PC-9 (cell line): ENCODE data around the gene BHLHA15. TPM values are rescaled to one million over a fixed set of nuclear protein-coding genes. Genes with fewer than 3 reads are reported as not detected.

Source experiments
- BruUV-seq: library from RNA; stranded (reverse); fragments of 400-500 nt; replicated peaks from 2 replicates; lab custom pipeline; 2021; lab: Mats Ljungman, UMichigan
- CTCF ChIA-PET: fragments of 300-600 bp; sonication (Branson Sonifier 250); formaldehyde crosslinking; loops from one replicate; lab custom pipeline; 2022; ENCODE audit warnings: antibody characterized with exemption; lab: Charles Lee
- POLR2A ChIA-PET: fragments of 300-600 bp; sonication (Branson Sonifier 250); formaldehyde crosslinking; loops from one replicate; lab custom pipeline; 2022; ENCODE audit warnings: antibody characterized with exemption; ENCODE audit not compliant: unreplicated experiment; lab: Charles Lee
- DNase-seq, 2 experiments: peaks; one replicate each; pipeline versions ENCODE4 v3.0.0 to v3.0.0-alpha.2; 2015 to 2022; ENCODE audit warnings: mixed read lengths in 1 of 2
- H2AFZ ChIP-seq: fragments of 200-600 bp; sonication (generic); 2 replicates; pipeline ENCODE4 v1.8.1; 2017; ENCODE audit warnings: antibody characterized with exemption
- H3F3A ChIP-seq: fragments of 200-600 bp; sonication (generic); 2 replicates; pipeline ENCODE4 v1.8.1; 2017; ENCODE audit warnings: antibody characterized with exemption, mild to moderate bottlenecking, low read depth; ENCODE audit not compliant: insufficient read depth
- H3K27ac ChIP-seq: fragments of 200-600 bp; sonication (generic); 2 replicates; pipeline ENCODE4 v1.6.1; 2016; ENCODE audit warnings: mixed run types
- H3K27me3 ChIP-seq: fragments of 200-600 bp; sonication (generic); 2 replicates; pipeline ENCODE4 v1.6.1; 2016; ENCODE audit warnings: low read depth, mixed run types; ENCODE audit not compliant: insufficient read depth
- H3K36me3 ChIP-seq: fragments of 200-600 bp; sonication (generic); 2 replicates; pipeline ENCODE4 v1.6.1; 2016; ENCODE audit warnings: low read depth, mixed run types
- H3K4me1 ChIP-seq: fragments of 200-600 bp; sonication (generic); replicated peaks from 2 replicates; pipeline ENCODE4 v1.6.1; 2016; ENCODE audit warnings: mixed run types; ENCODE audit not compliant: insufficient read depth
- H3K4me2 ChIP-seq: fragments of 200-600 bp; sonication (generic); 2 replicates; pipeline ENCODE4 v1.6.1; 2017; ENCODE audit warnings: mixed run types
- H3K4me3 ChIP-seq: fragments of 200-600 bp; sonication (generic); 2 replicates; pipeline ENCODE4 v1.6.1; 2016; ENCODE audit warnings: mixed run types
- H3K79me2 ChIP-seq: fragments of 200-600 bp; sonication (generic); 2 replicates; pipeline ENCODE4 v1.6.1; 2017; ENCODE audit warnings: low read depth, mixed run types
- H3K9me2 ChIP-seq: fragments of 200-600 bp; sonication (generic); 2 replicates; pipeline ENCODE4 v1.8.1; 2017; ENCODE audit warnings: mild to moderate bottlenecking; ENCODE audit not compliant: insufficient read depth
- H3K9me3 ChIP-seq: fragments of 200-600 bp; sonication (generic); 2 replicates; pipeline ENCODE4 v1.8.1; 2016; ENCODE audit warnings: low read depth; ENCODE audit not compliant: insufficient read depth
- H4K20me1 ChIP-seq: fragments of 200-600 bp; sonication (generic); 2 replicates; pipeline ENCODE4 v1.8.1; 2017; ENCODE audit not compliant: insufficient read depth
- EZH2 ChIP-seq: fragments of 200-600 bp; sonication (generic); IDR thresholded peaks from 2 replicates; pipeline ENCODE4 v1.8.0; 2017; ENCODE audit warnings: antibody characterized with exemption, low read depth
- intact Hi-C: fragments of 100-400 bp; cut with micrococcal nuclease; formaldehyde crosslinking; loops from one replicate; pipeline ENCODE4 v1.10.0; 2022; ENCODE audit not compliant: unreplicated experiment
- total RNA-seq: library from RNA; stranded (reverse); gene quantifications from 2 replicates; pipeline ENCODE4 v1.2.3, GENCODE V29; 2021
- TF ChIP-seq, protein P1 (sequence below): fragments of 200-600 bp; sonication (generic); conservative IDR thresholded peaks from 2 replicates; pipeline ENCODE4 v1.6.1; 2017; ENCODE audit warnings: mixed run types, antibody characterized with exemption, mild to moderate bottlenecking, moderate library complexity

Gene BHLHA15
- total RNA-seq, 1 experiment from 2014 or later: 0.79 TPM

DNA sequence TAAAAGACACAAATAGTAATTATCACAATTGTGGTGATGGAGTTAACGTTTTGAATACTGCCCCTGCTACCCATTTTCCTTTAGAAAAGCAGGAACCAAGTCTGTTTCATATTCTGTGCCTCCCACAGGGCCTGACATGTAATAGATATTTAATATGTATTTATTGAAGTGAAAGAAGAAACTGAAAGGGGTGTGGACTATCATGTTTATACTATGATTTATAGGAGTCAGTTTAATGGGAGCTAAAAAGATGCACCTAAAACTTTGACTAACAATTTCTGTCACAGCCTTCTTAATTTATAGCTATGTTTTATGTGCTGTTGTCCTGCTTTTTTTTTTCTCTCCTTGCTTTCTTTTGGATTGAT, 24.1 kb upstream of the BHLHA15 start:
- TF ChIP-seq, protein P1, sequence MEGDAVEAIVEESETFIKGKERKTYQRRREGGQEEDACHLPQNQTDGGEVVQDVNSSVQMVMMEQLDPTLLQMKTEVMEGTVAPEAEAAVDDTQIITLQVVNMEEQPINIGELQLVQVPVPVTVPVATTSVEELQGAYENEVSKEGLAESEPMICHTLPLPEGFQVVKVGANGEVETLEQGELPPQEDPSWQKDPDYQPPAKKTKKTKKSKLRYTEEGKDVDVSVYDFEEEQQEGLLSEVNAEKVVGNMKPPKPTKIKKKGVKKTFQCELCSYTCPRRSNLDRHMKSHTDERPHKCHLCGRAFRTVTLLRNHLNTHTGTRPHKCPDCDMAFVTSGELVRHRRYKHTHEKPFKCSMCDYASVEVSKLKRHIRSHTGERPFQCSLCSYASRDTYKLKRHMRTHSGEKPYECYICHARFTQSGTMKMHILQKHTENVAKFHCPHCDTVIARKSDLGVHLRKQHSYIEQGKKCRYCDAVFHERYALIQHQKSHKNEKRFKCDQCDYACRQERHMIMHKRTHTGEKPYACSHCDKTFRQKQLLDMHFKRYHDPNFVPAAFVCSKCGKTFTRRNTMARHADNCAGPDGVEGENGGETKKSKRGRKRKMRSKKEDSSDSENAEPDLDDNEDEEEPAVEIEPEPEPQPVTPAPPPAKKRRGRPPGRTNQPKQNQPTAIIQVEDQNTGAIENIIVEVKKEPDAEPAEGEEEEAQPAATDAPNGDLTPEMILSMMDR: no peak
- no peak for TF ChIP-seq EZH2
- Histone ChIP-seq H3K27ac (no peak overlapping the region), H3K9me3 (no peaks in the 10 kb centered on the region), H3K79me2 (no peaks in the 10 kb centered on the region), H3K4me2 (no peak overlapping the region), H3K9me2 (no peaks in the 10 kb centered on the region), H3K27me3 (no peaks in the 10 kb centered on the region), H3K4me3 (no peak overlapping the region), H2AFZ (no peak overlapping the region), H3K4me1 (no peaks in the 10 kb centered on the region), H4K20me1 (0 out of 2 replicates have a peak, but pooled peaks cover 9% of the 10 kb centered on the region), H3K36me3 (peaks cover 6% of the 10 kb centered on the region), H3F3A (no peaks in the 10 kb centered on the region)
- DNase-seq: no peak
- BruUV-seq: no TSS peak
- POLR2A ChIA-PET: no interaction called here
- intact Hi-C loops: no loop called here
- CTCF ChIA-PET: no interaction called here

DNA sequence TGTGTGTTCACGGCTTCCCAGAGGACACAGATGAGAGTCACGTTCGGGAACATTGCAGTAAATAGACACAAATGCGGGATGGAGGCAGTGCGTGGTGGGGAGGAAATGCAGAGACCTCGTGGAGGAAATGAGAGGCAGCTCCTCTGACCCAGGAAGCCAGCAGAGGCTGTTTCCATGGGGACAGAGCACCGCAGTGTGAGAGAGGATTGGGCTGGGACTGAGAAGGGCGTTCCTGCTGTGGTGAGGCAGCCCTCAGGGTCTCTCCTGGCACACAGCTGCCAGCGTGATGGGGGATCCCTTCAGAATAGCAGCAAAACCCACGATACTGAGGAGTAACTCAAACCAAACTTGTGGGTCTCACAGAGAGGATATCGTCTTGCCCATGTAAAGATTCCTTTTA, 21.7 kb upstream of the BHLHA15 start:
- Histone ChIP-seq H3K36me3 (peaks cover 14% of the 10 kb centered on the region), H3K9me3 (no peaks in the 10 kb centered on the region), H4K20me1 (no peaks in the 10 kb centered on the region), H3K4me1 (no peaks in the 10 kb centered on the region), H3K4me3 (no peak overlapping the region), H3F3A (no peaks in the 10 kb centered on the region), H2AFZ (no peak overlapping the region), H3K79me2 (no peaks in the 10 kb centered on the region), H3K27ac (no peak overlapping the region), H3K9me2 (no peaks in the 10 kb centered on the region), H3K4me2 (no peak overlapping the region), H3K27me3 (no peaks in the 10 kb centered on the region)
- TF ChIP-seq EZH2: no peak
- TF ChIP-seq, protein P1: no peak
- intact Hi-C loops: no loop called here
- DNase-seq: no peak
- BruUV-seq: no TSS peak
- CTCF ChIA-PET: interaction anchor here (0.6 kb wide), 1 partner anchor 73 kb away, joined by 3 read pairs; no protein-coding TSS in a partner anchor
- POLR2A ChIA-PET: no interaction called here

DNA sequence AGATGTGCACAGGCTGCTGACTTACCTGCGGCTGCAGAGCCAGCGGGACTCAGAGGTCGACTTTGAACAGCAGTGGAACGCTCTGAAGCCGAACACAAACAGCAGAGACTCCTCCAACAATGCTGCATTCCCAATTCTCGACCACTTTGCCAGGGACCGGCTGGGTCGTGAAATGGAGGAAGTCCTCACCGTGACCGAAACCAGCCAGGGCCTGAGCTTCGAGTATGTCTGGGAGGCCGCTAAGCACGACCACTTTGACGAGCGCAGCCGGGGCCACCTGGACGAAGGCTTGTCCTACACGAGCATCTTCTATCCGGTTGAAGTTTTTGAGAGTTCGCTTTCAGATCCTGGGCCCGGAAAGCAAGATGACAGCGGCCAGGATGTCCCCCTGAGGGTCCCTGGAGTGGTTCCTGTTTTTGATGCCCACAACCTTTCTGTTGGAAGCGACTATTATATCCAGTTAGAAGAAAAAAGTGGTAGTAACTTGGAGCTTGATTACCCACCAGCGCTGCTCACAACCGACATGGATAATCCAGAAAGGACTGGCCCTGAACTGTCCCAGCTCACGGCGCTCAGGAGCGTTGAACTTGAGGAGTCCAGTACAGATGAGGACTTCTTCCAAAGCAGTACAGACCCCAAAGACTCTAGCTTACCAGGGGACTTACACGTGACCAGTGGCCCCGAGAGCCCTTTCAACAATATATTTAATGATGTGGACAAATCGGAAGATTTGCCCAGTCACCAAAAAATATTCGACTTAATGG, 19.4 kb upstream of the BHLHA15 start:
- no peaks in the 10 kb centered on the region for H3K4me1 ChIP-seq
- ChIA-PET CTCF (no interaction called here), POLR2A (no interaction called here)
- no peak overlapping the region for H3K4me2 ChIP-seq
- no peak for DNase-seq
- no peak overlapping the region for H3K27ac ChIP-seq
- H2AFZ ChIP-seq: no peak overlapping the region
- no peak overlapping the region for H3K4me3 ChIP-seq
- no peaks in the 10 kb centered on the region for H3F3A ChIP-seq
- H3K9me3 ChIP-seq: no peaks in the 10 kb centered on the region
- no TSS peak for BruUV-seq
- H3K27me3 ChIP-seq: no peaks in the 10 kb centered on the region
- peaks cover 6% of the 10 kb centered on the region for H4K20me1 ChIP-seq
- no peaks in the 10 kb centered on the region for H3K79me2 ChIP-seq
- no peaks in the 10 kb centered on the region for H3K9me2 ChIP-seq
- no peak for TF ChIP-seq EZH2
- TF ChIP-seq, protein P1: no peak
- intact Hi-C loops: no loop called here
- peaks cover 13% of the 10 kb centered on the region; the same call in 1 of the 2 replicates for H3K36me3 ChIP-seq
